HUES64 (cell line): ENCODE data around the gene ARL8B.

ENCODE experiments used
- H3K27ac ChIP-seq: 2 replicates; pipeline ENCODE4 v1.7.0; 2013; ENCODE audit warnings: low read depth, low read length, inconsistent platforms
- H3K27me3 ChIP-seq: 2 replicates; pipeline ENCODE4 v1.6.1; 2013; ENCODE audit warnings: mild to moderate bottlenecking, low read length; ENCODE audit not compliant: insufficient read depth
- H3K36me3 ChIP-seq: 2 replicates; pipeline ENCODE4 v1.6.1; 2013; ENCODE audit warnings: mild to moderate bottlenecking, low read length; ENCODE audit not compliant: insufficient read depth
- H3K4me1 ChIP-seq: 2 replicates; pipeline ENCODE4 v1.6.1; 2013; ENCODE audit warnings: mild to moderate bottlenecking, low read length, moderate library complexity; ENCODE audit not compliant: insufficient read depth
- H3K4me3 ChIP-seq: 2 replicates; pipeline ENCODE4 v1.5.1; 2013; ENCODE audit warnings: mild to moderate bottlenecking, low read length, moderate library complexity
- H3K9ac ChIP-seq: 2 replicates; pipeline ENCODE4 v1.6.1; 2013; ENCODE audit warnings: mild to moderate bottlenecking, low read depth, low read length
- H3K9me3 ChIP-seq: 2 replicates; pipeline ENCODE4 v1.6.1; 2013; ENCODE audit warnings: low read depth, low read length; ENCODE audit not compliant: insufficient read depth
- whole genome bisulfite sequencing: fragments of 150-250, 120-280 bp; methylation state at CpG from one replicate; pipeline ENCODE4 v1.1.7; 2013; ENCODE audit warnings: missing lambda C conversion rate; 5-methylcytosine and 5-hydroxymethylcytosine counted together

ARL8B gene

GRCh38 chr3:5197470-5198312, 75.6 kb downstream of the ARL8B start:
- Histone ChIP-seq H3K4me3 (no peak overlapping the region), H3K27ac (peak overlapping the region; percentile 73), H3K27me3 (no peaks in the 10 kb centered on the region), H3K36me3 (peaks cover 35% of the 10 kb centered on the region), H3K4me1 (peaks cover 23% of the 10 kb centered on the region), H3K9me3 (no peaks in the 10 kb centered on the region), H3K9ac (peak overlapping the region; percentile 63)
- WGBS: 94% methylated on average over 8 of the region's 8 CpGs

DNA sequence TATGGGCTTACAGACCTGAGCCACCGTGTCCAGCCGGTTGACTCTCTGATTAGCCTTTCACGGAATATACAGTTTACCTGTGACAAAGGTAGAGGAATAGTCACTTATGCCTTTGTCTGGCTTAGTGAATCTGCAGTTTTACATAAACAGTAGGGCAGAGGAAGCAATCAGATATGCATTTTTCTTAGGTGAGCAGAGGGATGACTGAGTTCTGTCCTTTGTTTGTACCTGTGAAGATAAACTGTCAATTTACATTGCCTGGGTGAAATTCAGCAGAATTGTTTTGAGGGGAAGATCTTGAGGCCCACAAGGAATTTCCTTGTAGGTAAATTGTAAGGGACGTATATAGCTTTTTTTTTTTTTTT, 76.2 kb downstream of the ARL8B start:
- Histone ChIP-seq H3K9ac (0 out of 2 replicates have a peak overlapping the region, but pooled peaks have one; percentile 16), H3K27me3 (no peaks in the 10 kb centered on the region), H3K9me3 (no peaks in the 10 kb centered on the region), H3K36me3 (peaks cover 41% of the 10 kb centered on the region), H3K27ac (no peak overlapping the region), H3K4me3 (no peak overlapping the region), H3K4me1 (peaks cover 23% of the 10 kb centered on the region)
- 77% methylated on average over 4 of the region's 4 CpGs for WGBS

GRCh38 chr3:5198986-5199731, 77.1 kb downstream of the ARL8B start:
- WGBS: 95% methylated on average over 4 of the region's 5 CpGs
- Histone ChIP-seq H3K27me3 (no peaks in the 10 kb centered on the region), H3K27ac (no peak overlapping the region), H3K4me1 (peaks cover 23% of the 10 kb centered on the region), H3K4me3 (no peak overlapping the region), H3K36me3 (peaks cover 45% of the 10 kb centered on the region), H3K9ac (no peak overlapping the region; the same call in 1 of the 2 replicates), H3K9me3 (no peaks in the 10 kb centered on the region)

- Histone ChIP-seq H3K4me1 (peaks cover 22% of the 10 kb centered on the region), H3K4me3 (no peak overlapping the region), H3K9me3 (no peaks in the 10 kb centered on the region), H3K9ac (no peak overlapping the region), H3K27ac (no peak overlapping the region), H3K36me3 (peaks cover 65% of the 10 kb centered on the region), H3K27me3 (no peaks in the 10 kb centered on the region)
- WGBS: 90% methylated on average over 6 of the region's 6 CpGs
Observed at GRCh38 chr3:5201536-5201935, 79.4 kb downstream of the ARL8B start.

DNA sequence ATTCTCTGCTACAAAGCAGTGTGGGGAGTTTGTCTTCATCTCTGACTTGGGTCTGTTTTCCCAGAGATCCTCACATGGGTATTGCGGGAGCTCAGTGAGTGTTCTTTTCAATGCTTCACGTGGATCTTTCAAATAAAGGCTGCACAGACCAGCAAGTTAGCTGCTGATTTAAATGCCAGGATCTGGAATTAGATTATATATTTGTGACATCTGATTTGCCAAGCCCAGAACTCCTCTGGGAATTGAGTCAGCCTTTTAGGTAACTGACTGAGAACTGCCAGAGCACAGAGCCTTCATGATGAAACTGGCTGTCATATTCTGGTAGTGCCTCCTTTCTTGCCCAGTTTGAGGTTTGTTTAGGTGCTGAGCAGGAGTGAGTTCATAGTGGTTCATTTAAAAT, 80.1 kb downstream of the ARL8B start:
- peaks cover 15% of the 10 kb centered on the region for H3K4me1 ChIP-seq
- H3K9ac ChIP-seq: no peak overlapping the region

DNA sequence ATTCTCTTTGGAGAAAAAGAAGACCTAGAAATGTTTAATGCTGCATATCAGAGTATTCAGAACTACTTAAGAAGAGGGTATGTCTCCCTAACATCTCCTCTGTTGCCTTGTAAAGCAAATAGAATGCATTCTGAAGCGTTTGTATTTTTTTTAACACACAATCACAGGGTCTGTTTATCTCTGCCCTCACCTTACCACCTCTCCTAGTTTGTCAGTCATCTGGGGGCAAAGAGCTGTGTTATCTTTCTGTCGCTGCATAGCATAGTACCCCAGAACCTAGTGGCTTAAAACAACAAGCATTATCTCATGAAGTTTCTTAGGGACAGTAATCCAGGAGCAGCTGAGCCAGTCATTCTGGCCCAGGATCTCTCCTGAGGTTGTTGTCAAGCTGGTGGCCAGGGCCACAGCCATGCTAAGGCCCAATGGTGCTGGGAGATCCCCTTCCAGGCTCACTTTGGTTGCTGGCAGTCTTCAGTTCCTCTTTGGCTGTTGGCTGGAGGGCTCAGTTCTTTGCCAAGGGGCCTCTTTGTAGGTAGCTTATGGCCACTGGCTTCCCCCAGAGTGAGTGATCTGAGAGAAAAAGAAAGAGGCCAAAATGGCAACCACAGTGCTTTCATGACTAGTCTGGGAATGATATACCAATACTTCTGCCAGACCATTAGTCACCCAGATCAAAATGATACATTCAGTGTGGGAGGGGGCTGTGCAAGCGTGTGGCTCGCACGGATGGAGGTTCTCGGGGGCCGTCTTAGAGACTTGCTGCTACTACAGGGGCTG, 83.3 kb downstream of the ARL8B start:
- Histone ChIP-seq H3K4me3 (no peak overlapping the region), H3K36me3 (peaks cover 90% of the 10 kb centered on the region), H3K9ac (no peak overlapping the region), H3K4me1 (no peaks in the 10 kb centered on the region), H3K27ac (no peak overlapping the region), H3K9me3 (no peaks in the 10 kb centered on the region), H3K27me3 (no peaks in the 10 kb centered on the region)
- 95% methylated on average over 7 of the region's 7 CpGs for WGBS

More for the DNA sequence above, 80.1 kb downstream of the ARL8B start:
- H3K27ac ChIP-seq: no peak overlapping the region
- H3K4me3 ChIP-seq: no peak overlapping the region
- WGBS: 91% methylated on average over 2 of the region's 2 CpGs
- peaks cover 71% of the 10 kb centered on the region for H3K36me3 ChIP-seq
- no peaks in the 10 kb centered on the region for H3K27me3 ChIP-seq
- H3K9me3 ChIP-seq: no peaks in the 10 kb centered on the region

GRCh38 chr3:5210926-5211325, 88.8 kb downstream of the ARL8B start:
- Histone ChIP-seq H3K9ac (no peak overlapping the region), H3K36me3 (peaks cover 85% of the 10 kb centered on the region), H3K27ac (no peak overlapping the region), H3K4me1 (peaks cover 18% of the 10 kb centered on the region), H3K4me3 (no peak overlapping the region), H3K27me3 (no peaks in the 10 kb centered on the region), H3K9me3 (no peaks in the 10 kb centered on the region)
- WGBS: 94% methylated on average over 5 of the region's 5 CpGs

DNA sequence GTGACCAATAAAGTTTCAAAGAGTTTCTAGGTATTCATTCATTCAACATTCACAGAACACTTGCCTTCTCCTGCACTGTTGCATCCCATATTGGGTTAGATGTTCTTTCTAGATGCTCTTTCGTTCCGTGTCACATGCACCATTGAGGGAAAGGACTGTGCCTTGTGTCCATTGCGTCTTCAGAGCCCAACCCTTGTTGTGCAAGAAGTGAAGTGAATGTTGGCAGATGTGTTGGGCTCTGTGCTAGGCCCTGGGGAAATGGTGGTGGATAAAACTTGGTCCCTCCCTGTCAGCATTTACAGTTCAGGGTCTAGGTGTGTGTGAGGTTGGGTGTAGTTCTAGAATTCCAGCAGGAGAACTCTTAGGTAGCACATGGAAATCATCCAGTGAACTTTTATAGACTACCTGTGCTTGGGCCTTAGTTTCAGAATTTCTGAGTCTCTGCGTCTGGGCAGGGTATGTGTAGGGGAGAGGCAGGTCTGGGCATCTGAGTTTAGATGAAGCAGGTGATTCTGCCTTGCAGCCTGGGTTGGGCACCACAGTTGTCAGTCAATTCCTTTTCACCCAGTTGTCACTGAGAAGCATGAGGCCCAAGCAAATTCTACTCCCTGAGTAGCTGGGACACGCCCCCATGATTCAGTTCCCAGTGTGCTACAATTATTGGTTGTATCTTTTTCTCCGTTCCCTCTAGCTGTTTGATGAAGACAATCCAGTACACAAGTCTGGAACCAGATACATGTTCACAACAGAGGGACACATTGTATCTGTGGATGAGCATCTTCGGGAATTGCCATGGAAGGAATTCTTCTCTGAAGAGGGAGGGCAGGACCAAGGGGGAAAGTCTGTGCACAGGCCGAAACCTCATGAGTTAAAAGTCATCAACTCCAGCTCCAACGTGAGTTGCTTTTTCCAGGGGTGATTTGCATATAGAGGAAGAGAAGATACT, 90.8 kb downstream of the ARL8B start:
- WGBS: 71% methylated on average over 9 of the region's 9 CpGs
- Histone ChIP-seq H3K4me3 (no peak overlapping the region), H3K4me1 (peaks cover 18% of the 10 kb centered on the region), H3K27me3 (no peaks in the 10 kb centered on the region), H3K9me3 (no peaks in the 10 kb centered on the region), H3K27ac (peak overlapping the region; percentile 12; the same call in 1 of the 2 replicates), H3K36me3 (peaks cover 85% of the 10 kb centered on the region), H3K9ac (no peak overlapping the region)

DNA sequence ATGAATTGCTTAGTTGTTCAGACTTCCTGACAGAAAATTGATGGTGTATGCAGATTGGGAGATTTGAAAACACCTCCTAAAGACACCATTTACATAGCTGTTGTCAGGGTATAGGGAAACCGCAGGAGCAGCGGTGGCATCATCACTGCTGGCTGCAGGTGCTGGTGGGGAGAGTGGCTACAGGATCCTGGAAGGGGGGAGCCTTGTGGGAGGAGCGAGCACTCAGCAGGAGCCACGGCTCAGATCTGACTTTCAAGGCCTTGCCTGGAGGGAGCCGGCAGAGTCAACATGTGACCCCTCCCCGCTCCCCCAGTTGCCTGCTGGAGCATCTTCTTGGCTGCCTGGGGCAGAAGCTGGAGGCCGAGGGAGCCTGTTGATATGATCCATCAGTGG, 91.5 kb downstream of the ARL8B start:
- H3K9ac ChIP-seq: no peak overlapping the region
- peak overlapping the region; percentile 12; the same call in 1 of the 2 replicates for H3K27ac ChIP-seq
- H3K4me1 ChIP-seq: peaks cover 25% of the 10 kb centered on the region

DNA sequence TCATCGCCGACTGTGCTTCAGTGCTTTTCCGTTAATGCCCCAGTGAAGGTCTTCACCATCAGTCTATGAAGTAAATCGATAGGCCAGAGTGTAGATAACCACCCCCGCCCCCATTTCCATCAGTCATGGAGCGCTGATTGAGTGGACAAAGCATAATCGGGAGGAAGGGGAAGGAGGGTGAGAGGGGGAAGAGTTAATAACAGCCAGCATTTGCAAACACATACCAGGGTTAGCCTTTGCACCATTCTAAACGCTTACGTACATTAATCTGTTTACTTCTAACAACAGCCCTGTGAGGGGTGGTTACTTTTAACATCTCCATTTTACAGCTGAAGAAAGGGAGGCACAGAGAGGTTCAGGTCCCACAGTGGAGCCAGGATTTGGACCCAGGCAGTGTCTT, 92.3 kb downstream of the ARL8B start:
- Histone ChIP-seq H3K4me3 (no peak overlapping the region), H3K27ac (no peak overlapping the region), H3K4me1 (peaks cover 33% of the 10 kb centered on the region), H3K9ac (no peak overlapping the region), H3K9me3 (no peaks in the 10 kb centered on the region), H3K27me3 (no peaks in the 10 kb centered on the region), H3K36me3 (peaks cover 71% of the 10 kb centered on the region)
- WGBS: 90% methylated on average over 6 of the region's 9 CpGs

More for the DNA sequence above, 91.5 kb downstream of the ARL8B start:
- Histone ChIP-seq H3K4me3 (no peak overlapping the region), H3K27me3 (no peaks in the 10 kb centered on the region), H3K9me3 (no peaks in the 10 kb centered on the region), H3K36me3 (peaks cover 79% of the 10 kb centered on the region)
- 24% methylated on average over 7 of the region's 7 CpGs for WGBS
